ENCODE data around the gene PARD3B.

The PARD3B gene

GRCh38 chr2:205556841-205557539, 1011.7 kb downstream of the PARD3B start:
- no peak for TF ChIP-seq ZNF274 (IDR thresholded peaks at IDR 0.05; ENCODE audit: low read depth, low read length)
- no peak overlapping the region for H3K4me3 ChIP-seq (ENCODE audit: low read length)

- no peak for TF ChIP-seq ZNF274 (IDR thresholded peaks at IDR 0.05; ENCODE audit: low read depth, low read length)
- no peak overlapping the region for H3K4me3 ChIP-seq (ENCODE audit: low read length)
These were observed 1012.6 kb downstream of the PARD3B start for GRCh38 chr2:205557873-205558272.

GRCh38 chr2:205561441-205561840, 1016.2 kb downstream of the PARD3B start:
- no peak overlapping the region for H3K4me3 ChIP-seq (ENCODE audit: low read length)
- no peak for TF ChIP-seq ZNF274 (IDR thresholded peaks at IDR 0.05; ENCODE audit: low read depth, low read length)

- TF ChIP-seq ZNF274 (IDR thresholded peaks at IDR 0.05; ENCODE audit: low read depth, low read length) = no peak
- H3K4me3 ChIP-seq (ENCODE audit: low read length) = no peak overlapping the region
These were observed 1018.4 kb downstream of the PARD3B start for GRCh38 chr2:205563646-205564045.

GRCh38 chr2:205564346-205565141, 1019.3 kb downstream of the PARD3B start:
- TF ChIP-seq ZNF274 (IDR thresholded peaks at IDR 0.05; ENCODE audit: low read depth, low read length) = no peak

GRCh38 chr2:205565142-205565522, 1019.9 kb downstream of the PARD3B start:
- no peak overlapping the region for H3K4me3 ChIP-seq (ENCODE audit: low read length)
- TF ChIP-seq ZNF274 (IDR thresholded peaks at IDR 0.05; ENCODE audit: low read depth, low read length) = no peak

More at GRCh38 chr2:205564346-205565141, 1019.3 kb downstream of the PARD3B start:
- no peak overlapping the region for H3K4me3 ChIP-seq (ENCODE audit: low read length)

- TF ChIP-seq ZNF274 (IDR thresholded peaks at IDR 0.05; ENCODE audit: low read depth, low read length) = no peak
- H3K4me3 ChIP-seq (ENCODE audit: low read length) = no peak overlapping the region
These were observed 1021.4 kb downstream of the PARD3B start for GRCh38 chr2:205566606-205567168.

GRCh38 chr2:205568620-205569019, 1023.3 kb downstream of the PARD3B start:
- no peak for TF ChIP-seq ZNF274 (IDR thresholded peaks at IDR 0.05; ENCODE audit: low read depth, low read length)
- H3K4me3 ChIP-seq (ENCODE audit: low read length) = no peak overlapping the region

GRCh38 chr2:205570648-205571047, 1025.4 kb downstream of the PARD3B start:
- no peak for TF ChIP-seq ZNF274 (IDR thresholded peaks at IDR 0.05; ENCODE audit: low read depth, low read length)
- no peak overlapping the region for H3K4me3 ChIP-seq (ENCODE audit: low read length)

GRCh38 chr2:205571360-205571959, 1026.2 kb downstream of the PARD3B start:
- no peak for TF ChIP-seq ZNF274 (IDR thresholded peaks at IDR 0.05; ENCODE audit: low read depth, low read length)
- H3K4me3 ChIP-seq (ENCODE audit: low read length) = no peak overlapping the region

GRCh38 chr2:205574001-205574400, 1028.7 kb downstream of the PARD3B start:
- no peak for TF ChIP-seq ZNF274 (IDR thresholded peaks at IDR 0.05; ENCODE audit: low read depth, low read length)
- no peak overlapping the region for H3K4me3 ChIP-seq (ENCODE audit: low read length)

- TF ChIP-seq ZNF274 (IDR thresholded peaks at IDR 0.05; ENCODE audit: low read depth, low read length) = no peak
- H3K4me3 ChIP-seq (ENCODE audit: low read length) = no peak overlapping the region
These were observed 1034.1 kb downstream of the PARD3B start for GRCh38 chr2:205579335-205579734.

GRCh38 chr2:205580212-205580987, 1035.1 kb downstream of the PARD3B start:
- TF ChIP-seq ZNF274 (IDR thresholded peaks at IDR 0.05; ENCODE audit: low read depth, low read length) = no peak

GRCh38 chr2:205582366-205582765, 1037.1 kb downstream of the PARD3B start:
- no peak for TF ChIP-seq ZNF274 (IDR thresholded peaks at IDR 0.05; ENCODE audit: low read depth, low read length)
- no peak overlapping the region for H3K4me3 ChIP-seq (ENCODE audit: low read length)

More at GRCh38 chr2:205580212-205580987, 1035.1 kb downstream of the PARD3B start:
- H3K4me3 ChIP-seq (ENCODE audit: low read length) = no peak overlapping the region
